Karpas-422 (cell line): ENCODE measurements around the gene ISCA1. TPM values are rescaled to one million over a fixed set of nuclear protein-coding genes. Genes with fewer than 3 reads are reported as not detected.
"Not testable (repeated sequence)": the region's sequence is repeated elsewhere in the genome, so short reads cannot be mapped to it uniquely, and the experiment has no call there.

ENCODE experiments used
- DNase-seq: peaks from one replicate; pipeline ENCODE4 v3.0.0-alpha.2; 2015
- H2AFZ ChIP-seq: fragments of 200-600 bp; sonication (generic); 2 replicates; pipeline ENCODE4 v1.6.1; 2014; ENCODE audit warnings: antibody characterized with exemption, low read length, mixed read lengths
- H3K27ac ChIP-seq: fragments of 200-600 bp; sonication (generic); 2 replicates; pipeline ENCODE4 v1.5.1; 2014; ENCODE audit warnings: mild to moderate bottlenecking, low read length, moderate library complexity
- H3K27me3 ChIP-seq: fragments of 200-600 bp; sonication (generic); 2 replicates; pipeline ENCODE4 v1.6.1; 2014; ENCODE audit warnings: low read length, mixed read lengths
- H3K36me3 ChIP-seq: fragments of 200-600 bp; sonication (generic); 2 replicates; pipeline ENCODE4 v1.6.1; 2014; ENCODE audit warnings: low read length, mixed read lengths; ENCODE audit not compliant: insufficient read depth
- H3K4me1 ChIP-seq: fragments of 200-600 bp; sonication (generic); 2 replicates; pipeline ENCODE4 v1.6.1; 2014; ENCODE audit warnings: mild to moderate bottlenecking, low read length, mixed read lengths
- H3K4me2 ChIP-seq: fragments of 200-600 bp; sonication (generic); 2 replicates; pipeline ENCODE4 v1.6.1; 2014; ENCODE audit warnings: low read length, low read depth, mild to moderate bottlenecking; ENCODE audit not compliant: poor library complexity, severe bottlenecking
- H3K4me3 ChIP-seq: fragments of 200-600 bp; sonication (generic); 2 replicates; pipeline ENCODE4 v1.5.1; 2014; ENCODE audit warnings: mild to moderate bottlenecking, antibody characterized with exemption, low read length, mixed read lengths
- H3K79me2 ChIP-seq: fragments of 200-600 bp; sonication (generic); 2 replicates; pipeline ENCODE4 v1.6.1; 2014; ENCODE audit warnings: mild to moderate bottlenecking, low read length, mixed read lengths
- H3K9ac ChIP-seq: fragments of 200-600 bp; sonication (generic); 2 replicates; pipeline ENCODE4 v1.6.0; 2014; ENCODE audit warnings: low read length
- H3K9me2 ChIP-seq: fragments of 200-600 bp; sonication (generic), shearing (Covaris generic); replicated peaks from 2 replicates; pipeline ENCODE4 v1.6.0; 2014; ENCODE audit warnings: mild to moderate bottlenecking, low read length, moderate library complexity; ENCODE audit not compliant: insufficient read depth
- H3K9me3 ChIP-seq: fragments of 300-700, 200-600 bp; sonication (generic); 2 replicates; pipeline ENCODE4 v1.6.1; 2014; ENCODE audit warnings: low read length, mixed read lengths
- H4K20me1 ChIP-seq: fragments of 200-600 bp; sonication (generic); 2 replicates; pipeline ENCODE4 v1.6.1; 2014; ENCODE audit warnings: mild to moderate bottlenecking, antibody characterized with exemption, low read length, low read depth; ENCODE audit not compliant: insufficient read depth
- total RNA-seq: library from RNA; depleted of rRNA; stranded (reverse); fragments of >200 nt; shearing (Covaris generic); gene quantifications from 2 replicates; pipeline ENCODE4 v1.2.3, GENCODE V29; 2014; ENCODE audit warnings: low replicate concordance

ISCA1 gene
- total RNA-seq, 1 experiment from 2014 or later, result 51.4 TPM

GRCh38 chr9:86300701-86301100 is 18.4 kb upstream of the ISCA1 start:
- peaks cover 73% of the 10 kb centered on the region for H3K36me3 ChIP-seq

DNA sequence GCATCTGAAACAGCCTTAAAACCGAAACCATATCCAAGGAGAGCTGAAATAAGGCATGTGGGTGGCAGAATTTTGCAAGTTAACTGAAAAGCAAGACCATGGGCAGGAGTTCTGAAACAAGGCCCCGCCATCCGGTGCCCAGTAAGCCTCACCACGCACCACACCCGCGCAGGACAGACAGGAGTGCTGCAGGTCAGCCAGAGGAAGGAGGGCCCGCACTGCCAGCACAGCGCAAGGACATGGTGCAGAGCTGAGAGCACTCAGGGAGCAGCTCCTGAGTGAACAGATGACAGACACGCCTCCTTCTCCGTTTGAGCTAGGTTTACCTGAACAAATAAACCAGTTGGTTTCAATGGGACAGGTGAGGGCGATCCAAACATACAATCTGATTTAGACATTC is 16.5 kb upstream of the ISCA1 start:
- Histone ChIP-seq H3K9me2 (no peaks in the 10 kb centered on the region), H3K36me3 (peaks cover 62% of the 10 kb centered on the region), H3K9me3 (no peaks in the 10 kb centered on the region), H4K20me1 (no peaks in the 10 kb centered on the region), H3K9ac (no peak overlapping the region), H3K27me3 (no peaks in the 10 kb centered on the region), H3K4me1 (peaks cover 23% of the 10 kb centered on the region), H3K27ac (no peak overlapping the region), H2AFZ (no peak overlapping the region), H3K79me2 (peaks cover 12% of the 10 kb centered on the region; the same call in 1 of the 2 replicates), H3K4me3 (no peak overlapping the region), H3K4me2 (no peak overlapping the region)
- DNase-seq, result no peak

More at GRCh38 chr9:86300701-86301100, 18.4 kb upstream of the ISCA1 start:
- no peaks in the 10 kb centered on the region for H3K9me3 ChIP-seq
- peak overlapping the region; percentile 14 for H3K4me2 ChIP-seq
- no peak overlapping the region for H3K4me3 ChIP-seq
- no peaks in the 10 kb centered on the region for H3K9me2 ChIP-seq
- peak; percentile 53 for DNase-seq
- peak overlapping the region; percentile 75 for H3K27ac ChIP-seq
- no peaks in the 10 kb centered on the region for H4K20me1 ChIP-seq
- H2AFZ ChIP-seq, result no peak overlapping the region
- H3K79me2 ChIP-seq, result peaks cover 18% of the 10 kb centered on the region; the same call in 1 of the 2 replicates
- no peak overlapping the region for H3K9ac ChIP-seq
- peaks cover 31% of the 10 kb centered on the region for H3K4me1 ChIP-seq
- no peaks in the 10 kb centered on the region for H3K27me3 ChIP-seq

DNA sequence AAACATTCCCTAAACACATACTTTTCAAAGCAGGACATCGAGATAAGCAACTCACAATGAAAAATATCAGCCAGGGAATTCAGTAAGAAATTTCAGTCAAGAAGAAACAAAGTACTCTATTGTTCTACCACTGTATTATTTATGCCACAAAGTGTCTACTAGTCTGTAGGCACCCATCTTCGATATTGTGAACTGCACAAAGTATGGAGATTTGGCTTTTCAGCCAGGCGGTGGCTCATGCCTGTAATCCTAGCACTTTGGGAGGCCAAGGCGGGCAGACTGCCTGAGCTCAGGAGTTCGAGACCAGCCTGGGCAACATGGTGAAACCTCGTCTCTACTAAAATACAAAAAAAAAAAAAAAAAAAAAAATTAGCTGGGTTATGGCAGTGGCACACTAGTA is 8.0 kb upstream of the ISCA1 start:
- Histone ChIP-seq H3K27ac (0 out of 2 replicates have a peak overlapping the region, but pooled peaks have one; percentile 9), H3K79me2 (peaks cover 22% of the 10 kb centered on the region), H3K4me1 (peaks cover 33% of the 10 kb centered on the region), H3K36me3 (peaks cover 16% of the 10 kb centered on the region; the same call in 1 of the 2 replicates)
- DNase-seq, H3K9me3 ChIP-seq, H3K4me3 ChIP-seq, H3K9ac ChIP-seq, H2AFZ ChIP-seq, H4K20me1 ChIP-seq, H3K27me3 ChIP-seq, H3K4me2 ChIP-seq, H3K9me2 ChIP-seq: not testable (repeated sequence)

DNA sequence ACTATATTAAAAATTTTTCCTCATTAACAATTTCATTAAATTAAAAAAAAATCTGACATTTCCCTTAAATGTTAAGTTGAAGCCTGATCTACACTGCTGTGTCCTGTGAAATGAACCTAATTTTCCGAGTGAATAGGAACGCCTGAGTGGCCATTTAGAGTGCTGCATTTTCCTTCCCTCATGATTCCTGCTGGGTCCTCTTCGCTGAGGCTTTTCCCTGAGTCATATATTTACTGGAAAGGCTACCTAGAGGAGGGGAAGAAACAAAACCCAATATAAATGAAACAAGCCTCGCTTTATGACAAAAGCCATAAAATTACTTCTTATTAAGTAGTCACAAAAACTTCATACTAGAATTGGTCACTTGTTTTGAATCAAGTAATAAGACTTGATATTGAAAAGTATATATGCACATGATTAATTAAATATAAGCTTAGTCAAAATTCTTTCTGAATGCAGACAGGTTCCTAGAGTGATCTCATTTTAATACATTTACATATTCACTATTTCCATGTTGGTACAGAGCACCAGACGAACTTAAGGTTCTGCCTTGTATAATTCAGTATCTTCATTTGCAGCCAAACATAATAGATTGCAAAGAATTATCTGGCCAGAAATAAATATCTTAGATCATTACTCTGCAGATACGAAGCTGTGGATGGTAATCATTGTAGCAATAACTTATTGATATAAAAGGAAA is 6.3 kb upstream of the ISCA1 start:
- H3K27ac ChIP-seq, result peak overlapping the region; percentile 9; the same call in 1 of the 2 replicates
- peaks cover 24% of the 10 kb centered on the region for H3K79me2 ChIP-seq
- no peaks in the 10 kb centered on the region for H3K27me3 ChIP-seq
- no peak for DNase-seq
- H3K9ac ChIP-seq, result no peak overlapping the region
- no peaks in the 10 kb centered on the region for H3K9me3 ChIP-seq
- H3K4me1 ChIP-seq, result peaks cover 37% of the 10 kb centered on the region
- H3K36me3 ChIP-seq, result peaks cover 12% of the 10 kb centered on the region; the same call in 1 of the 2 replicates
- no peak overlapping the region for H3K4me2 ChIP-seq
- no peaks in the 10 kb centered on the region for H4K20me1 ChIP-seq
- no peak overlapping the region for H2AFZ ChIP-seq
- no peaks in the 10 kb centered on the region for H3K9me2 ChIP-seq
- H3K4me3 ChIP-seq, result no peak overlapping the region

- H3K4me1 ChIP-seq, result peaks cover 43% of the 10 kb centered on the region
- peaks cover 12% of the 10 kb centered on the region; the same call in 1 of the 2 replicates for H3K36me3 ChIP-seq
- H2AFZ ChIP-seq, result no peak overlapping the region
- H3K79me2 ChIP-seq, result peaks cover 19% of the 10 kb centered on the region
- no peak overlapping the region for H3K4me2 ChIP-seq
- peak overlapping the region; percentile 60 for H3K27ac ChIP-seq
- H4K20me1 ChIP-seq, result no peaks in the 10 kb centered on the region
- H3K27me3 ChIP-seq, result no peaks in the 10 kb centered on the region
- no peak overlapping the region; the same call in 1 of the 2 replicates for H3K9ac ChIP-seq
- no peak overlapping the region for H3K4me3 ChIP-seq
- no peaks in the 10 kb centered on the region for H3K9me2 ChIP-seq
- DNase-seq, result peak; percentile 81
- H3K9me3 ChIP-seq, result no peaks in the 10 kb centered on the region
Observed at GRCh38 chr9:86287013-86287412, 4.7 kb upstream of the ISCA1 start.

- Histone ChIP-seq H3K27me3 (no peaks in the 10 kb centered on the region), H3K4me1 (peaks cover 43% of the 10 kb centered on the region), H3K79me2 (peaks cover 21% of the 10 kb centered on the region), H3K9me2 (no peaks in the 10 kb centered on the region), H3K4me2 (no peak overlapping the region), H3K4me3 (no peak overlapping the region), H3K9me3 (no peaks in the 10 kb centered on the region), H3K36me3 (peaks cover 12% of the 10 kb centered on the region; the same call in 1 of the 2 replicates), H2AFZ (no peak overlapping the region), H3K9ac (no peak overlapping the region), H4K20me1 (no peaks in the 10 kb centered on the region), H3K27ac (peak overlapping the region; percentile 60)
- no peak for DNase-seq
Observed at GRCh38 chr9:86286278-86286677, 3.9 kb upstream of the ISCA1 start.

DNA sequence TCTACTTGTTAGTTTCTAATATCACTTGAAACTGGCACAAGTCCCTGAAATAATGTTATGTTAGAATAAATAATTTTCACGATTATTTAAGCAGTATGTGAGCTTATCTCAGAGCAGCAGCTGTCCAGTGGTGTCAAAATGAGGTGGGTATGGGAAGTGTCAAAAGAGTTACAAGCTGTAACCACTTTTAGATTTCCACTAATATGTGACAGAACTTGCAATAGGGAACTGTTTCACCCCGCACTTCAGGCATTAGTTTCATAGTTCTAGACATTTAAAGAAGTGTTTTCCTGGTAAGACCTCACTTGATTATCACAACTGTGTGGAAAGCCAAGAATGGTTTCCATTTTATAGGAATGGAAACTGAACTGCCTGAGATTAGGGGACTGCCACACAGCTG is 2.9 kb upstream of the ISCA1 start:
- no peaks in the 10 kb centered on the region for H3K27me3 ChIP-seq
- peaks cover 12% of the 10 kb centered on the region; the same call in 1 of the 2 replicates for H3K36me3 ChIP-seq
- H3K4me2 ChIP-seq, result no peak overlapping the region
- H2AFZ ChIP-seq, result no peak overlapping the region
- peaks cover 28% of the 10 kb centered on the region for H3K79me2 ChIP-seq
- H4K20me1 ChIP-seq, result no peaks in the 10 kb centered on the region
- H3K27ac ChIP-seq, result peak overlapping the region; percentile 41
- no peak overlapping the region for H3K9ac ChIP-seq
- H3K4me3 ChIP-seq, result no peak overlapping the region
- DNase-seq, result no peak
- H3K4me1 ChIP-seq, result peaks cover 51% of the 10 kb centered on the region
- no peaks in the 10 kb centered on the region for H3K9me3 ChIP-seq
- H3K9me2 ChIP-seq, result no peaks in the 10 kb centered on the region

- no peaks in the 10 kb centered on the region for H3K9me2 ChIP-seq
- peaks cover 7% of the 10 kb centered on the region; the same call in 1 of the 2 replicates for H3K36me3 ChIP-seq
- H3K9ac ChIP-seq, result peak overlapping the region; percentile 93
- H3K4me3 ChIP-seq, result peak overlapping the region; percentile 91
- peak overlapping the region; percentile 80 for H3K4me2 ChIP-seq
- H4K20me1 ChIP-seq, result no peaks in the 10 kb centered on the region
- H3K4me1 ChIP-seq, result peaks cover 60% of the 10 kb centered on the region
- no peaks in the 10 kb centered on the region for H3K9me3 ChIP-seq
- H3K27me3 ChIP-seq, result no peaks in the 10 kb centered on the region
- peak overlapping the region; percentile 76 for H2AFZ ChIP-seq
- DNase-seq, result no peak
- peaks cover 41% of the 10 kb centered on the region for H3K79me2 ChIP-seq
- H3K27ac ChIP-seq, result peak overlapping the region; percentile 17
Observed at GRCh38 chr9:86282979-86283535, 719 bp upstream of the ISCA1 start.
